GM23338 (cell line): Measurements from ENCODE around the gene MIER2. TPM values are rescaled to one million over a fixed set of nuclear protein-coding genes. Genes with fewer than 3 reads are reported as not detected.

Source experiments
- ATAC-seq: fragments of 200-7000 bp; cut with Tn5 transposase; 3 replicates; pipeline ENCODE4 v1.9.1; 2020
- DNase-seq: peaks from one replicate; pipeline ENCODE4 v3.0.0-alpha.2; 2015; ENCODE audit warnings: low spot score
- H2AFZ ChIP-seq: fragments of 200-600 bp; sonication (generic); 2 replicates; pipeline ENCODE4 v1.8.0; 2016; ENCODE audit warnings: antibody characterized with exemption, mild to moderate bottlenecking, moderate library complexity
- H3F3A ChIP-seq: fragments of 200-600 bp; sonication (generic); replicated peaks from 2 replicates; pipeline ENCODE4 v1.8.0; 2017; ENCODE audit warnings: antibody characterized with exemption, mixed run types, low read depth
- H3K27ac ChIP-seq: fragments of 200-600 bp; sonication (generic); 2 replicates; pipeline ENCODE4 v1.6.1; 2016; ENCODE audit warnings: low read depth
- H3K27me3 ChIP-seq: fragments of 200-600 bp; sonication (generic); 2 replicates; pipeline ENCODE4 v1.8.0; 2016; ENCODE audit warnings: mild to moderate bottlenecking, mixed run types, moderate library complexity; ENCODE audit not compliant: insufficient read depth
- H3K36me3 ChIP-seq: fragments of 200-600 bp; sonication (generic); 2 replicates; pipeline ENCODE4 v1.8.0; 2016; ENCODE audit warnings: mild to moderate bottlenecking; ENCODE audit not compliant: insufficient read depth
- H3K4me1 ChIP-seq: fragments of 200-600 bp; sonication (generic); 2 replicates; pipeline ENCODE4 v1.8.0; 2016; ENCODE audit warnings: mild to moderate bottlenecking, moderate library complexity; ENCODE audit not compliant: insufficient read depth
- H3K4me2 ChIP-seq: fragments of 200-600 bp; sonication (generic); 2 replicates; pipeline ENCODE4 v1.7.1; 2017; ENCODE audit warnings: mixed run types
- H3K4me3 ChIP-seq: fragments of 200-600 bp; sonication (generic); 2 replicates; pipeline ENCODE4 v1.6.1; 2016; ENCODE audit warnings: mixed run types
- H3K79me2 ChIP-seq: fragments of 200-600 bp; sonication (generic); replicated peaks from 2 replicates; pipeline ENCODE4 v1.8.0; 2017; ENCODE audit warnings: mild to moderate bottlenecking; ENCODE audit not compliant: insufficient read depth
- H3K9me2 ChIP-seq: fragments of 200-600 bp; sonication (generic); 2 replicates; pipeline ENCODE4 v1.8.0; 2017; ENCODE audit not compliant: insufficient read depth
- H4K20me1 ChIP-seq: fragments of 200-600 bp; sonication (generic); replicated peaks from 2 replicates; pipeline ENCODE4 v1.8.0; 2017; ENCODE audit warnings: mild to moderate bottlenecking; ENCODE audit not compliant: insufficient read depth
- H3K27ac Mint-ChIP-seq: 2 replicates; pipeline ENCODE4 v1.8.0; 2020; ENCODE audit warnings: inconsistent platforms, mild to moderate bottlenecking, moderate library complexity, mixed read lengths
- H3K27me3 Mint-ChIP-seq: 3 replicates; pipeline ENCODE4 v1.8.0; 2022; ENCODE audit warnings: low read depth, mild to moderate bottlenecking, moderate library complexity, mixed read lengths, inconsistent platforms; ENCODE audit not compliant: insufficient read depth, poor library complexity
- H3K36me3 Mint-ChIP-seq: 3 replicates; pipeline ENCODE4 v1.8.0; 2021; ENCODE audit warnings: low read depth, mild to moderate bottlenecking, inconsistent platforms, moderate library complexity, mixed read lengths
- H3K4me1 Mint-ChIP-seq: 3 replicates; pipeline ENCODE4 v1.8.0; 2020; ENCODE audit warnings: mild to moderate bottlenecking, inconsistent platforms, mixed read lengths
- H3K4me3 Mint-ChIP-seq: 3 replicates; pipeline ENCODE4 v1.8.0; 2021; ENCODE audit warnings: moderate library complexity, mild to moderate bottlenecking, inconsistent platforms, mixed read lengths
- H3K9me3 Mint-ChIP-seq: 3 replicates; pipeline ENCODE4 v1.8.0; 2020; ENCODE audit warnings: moderate library complexity, mild to moderate bottlenecking, inconsistent platforms, mixed read lengths
- CREB1 ChIP-seq: fragments of 250-450 bp; sonication (Bioruptor Pico); IDR thresholded peaks from 2 replicates; pipeline ENCODE4 v1.5.0; 2020; ENCODE audit warnings: low read depth, mild to moderate bottlenecking, moderate library complexity
- EZH2 ChIP-seq: fragments of 200-600 bp; sonication (generic); IDR thresholded peaks from one replicate; pipeline ENCODE4 v1.8.0; 2017; ENCODE audit warnings: antibody characterized with exemption, mild to moderate bottlenecking, low read depth; ENCODE audit not compliant: unreplicated experiment
- EZH2phosphoT487 ChIP-seq: fragments of 200-600 bp; sonication (generic); IDR thresholded peaks from one replicate; pipeline ENCODE4 v1.8.1; 2018; ENCODE audit warnings: antibody characterized with exemption; ENCODE audit not compliant: unreplicated experiment
- JUNB ChIP-seq: IDR thresholded peaks from one replicate; pipeline ENCODE4 v1.6.1; 2016; ENCODE audit warnings: antibody characterized with exemption; ENCODE audit not compliant: unreplicated experiment
- NANOG ChIP-seq: IDR thresholded peaks from 2 replicates; pipeline ENCODE4 v1.6.1; 2016; ENCODE audit warnings: antibody characterized with exemption, borderline replicate concordance
- POLR2AphosphoS5 ChIP-seq: IDR thresholded peaks from 2 replicates; pipeline ENCODE4 v1.6.1; 2016; ENCODE audit warnings: antibody characterized with exemption, low read depth
- STAT1 ChIP-seq: IDR thresholded peaks from one replicate; pipeline ENCODE4 v1.6.1; 2016; ENCODE audit warnings: antibody characterized with exemption; ENCODE audit not compliant: unreplicated experiment
- ZNF114 ChIP-seq: fragments of 250-450 bp; sonication (Bioruptor Pico); IDR thresholded peaks from 2 replicates; pipeline ENCODE4 v1.5.0; 2020; ENCODE audit warnings: mild to moderate bottlenecking, moderate library complexity
- ZNF331 ChIP-seq: fragments of 250-450 bp; sonication (Bioruptor Pico); IDR thresholded peaks from 2 replicates; pipeline ENCODE4 v1.5.0; 2020; ENCODE audit warnings: low read depth, mild to moderate bottlenecking, moderate library complexity
- polyA plus RNA-seq: library from polyadenylated mRNA; unstranded; fragments of >200 nt; fragmentation: Nextera tagmentation; extraction: Ambion mirVana; gene quantifications from 2 replicates; pipeline ENCODE4 v1.2.1, GENCODE V29; 2016
- total RNA-seq: library from RNA; depleted of rRNA; stranded (reverse); fragments of >200 nt; shearing (Covaris generic); gene quantifications from 2 replicates; pipeline ENCODE4 v1.2.3, GENCODE V29; 2014
- TF ChIP-seq, protein P1 (sequence below): IDR thresholded peaks from 2 replicates; pipeline ENCODE4 v1.6.1; 2016; ENCODE audit warnings: antibody characterized with exemption
- TF ChIP-seq, protein P2 (sequence below): IDR thresholded peaks from one replicate; pipeline ENCODE4 v1.6.1; 2018; ENCODE audit warnings: antibody characterized with exemption; ENCODE audit not compliant: unreplicated experiment
- TF ChIP-seq, protein P3 (sequence below), 2 experiments: fragments of 200-600 bp in 1 of 2; sonication (generic) in 1 of 2; conservative IDR thresholded peaks; 2 replicates each; pipeline versions ENCODE4 v1.5.1 to v1.6.1; 2016 to 2017; ENCODE audit warnings: antibody characterized with exemption in 2 of 2, low read depth in 2 of 2, mild to moderate bottlenecking in 2 of 2, moderate library complexity in 1 of 2

MIER2 gene
- total and polyA plus RNA-seq, 2 experiments from 2014 or later, result 30.2 to 37.9 TPM

DNA sequence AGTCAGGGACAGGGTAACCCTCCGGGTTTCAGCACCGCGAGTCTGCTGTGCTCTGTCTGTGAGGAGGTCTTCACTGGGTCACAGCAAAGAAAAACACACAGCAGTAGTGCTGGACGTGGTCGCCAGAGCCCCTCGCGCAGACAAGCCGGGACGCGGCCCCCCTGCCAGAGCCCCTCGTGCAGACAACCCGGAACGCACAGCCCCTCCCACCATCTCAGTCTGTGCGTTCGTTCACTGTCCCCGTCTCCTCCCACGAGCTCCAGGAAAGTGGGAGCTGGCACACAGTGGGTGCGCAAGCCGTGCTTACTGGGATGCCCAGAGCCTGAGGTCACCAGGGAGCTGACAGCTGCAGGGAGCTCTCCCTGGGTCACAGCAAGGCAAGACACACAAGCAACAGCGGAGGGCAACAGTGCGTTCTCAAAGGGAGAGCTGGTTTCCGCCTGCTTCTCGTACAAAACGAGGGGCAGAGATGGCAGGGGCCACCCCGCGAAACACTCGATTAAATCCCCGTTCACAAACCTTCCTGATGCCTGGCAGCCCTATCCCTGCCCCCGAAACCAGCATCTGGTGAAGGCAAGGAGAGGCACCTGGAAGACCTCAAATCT, 50.2 kb downstream of the MIER2 start (continued):
- TF ChIP-seq, protein P1, sequence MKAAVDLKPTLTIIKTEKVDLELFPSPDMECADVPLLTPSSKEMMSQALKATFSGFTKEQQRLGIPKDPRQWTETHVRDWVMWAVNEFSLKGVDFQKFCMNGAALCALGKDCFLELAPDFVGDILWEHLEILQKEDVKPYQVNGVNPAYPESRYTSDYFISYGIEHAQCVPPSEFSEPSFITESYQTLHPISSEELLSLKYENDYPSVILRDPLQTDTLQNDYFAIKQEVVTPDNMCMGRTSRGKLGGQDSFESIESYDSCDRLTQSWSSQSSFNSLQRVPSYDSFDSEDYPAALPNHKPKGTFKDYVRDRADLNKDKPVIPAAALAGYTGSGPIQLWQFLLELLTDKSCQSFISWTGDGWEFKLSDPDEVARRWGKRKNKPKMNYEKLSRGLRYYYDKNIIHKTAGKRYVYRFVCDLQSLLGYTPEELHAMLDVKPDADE, result no peak
- TF ChIP-seq ZNF331 (CRISPR knock-in tag) (no peak), ZNF114 (no peak), EZH2 (no peak), STAT1 (no peak), POLR2AphosphoS5 (no peak), CREB1 (no peak), JUNB (no peak), EZH2phosphoT487 (no peak)
- TF ChIP-seq, protein P2, sequence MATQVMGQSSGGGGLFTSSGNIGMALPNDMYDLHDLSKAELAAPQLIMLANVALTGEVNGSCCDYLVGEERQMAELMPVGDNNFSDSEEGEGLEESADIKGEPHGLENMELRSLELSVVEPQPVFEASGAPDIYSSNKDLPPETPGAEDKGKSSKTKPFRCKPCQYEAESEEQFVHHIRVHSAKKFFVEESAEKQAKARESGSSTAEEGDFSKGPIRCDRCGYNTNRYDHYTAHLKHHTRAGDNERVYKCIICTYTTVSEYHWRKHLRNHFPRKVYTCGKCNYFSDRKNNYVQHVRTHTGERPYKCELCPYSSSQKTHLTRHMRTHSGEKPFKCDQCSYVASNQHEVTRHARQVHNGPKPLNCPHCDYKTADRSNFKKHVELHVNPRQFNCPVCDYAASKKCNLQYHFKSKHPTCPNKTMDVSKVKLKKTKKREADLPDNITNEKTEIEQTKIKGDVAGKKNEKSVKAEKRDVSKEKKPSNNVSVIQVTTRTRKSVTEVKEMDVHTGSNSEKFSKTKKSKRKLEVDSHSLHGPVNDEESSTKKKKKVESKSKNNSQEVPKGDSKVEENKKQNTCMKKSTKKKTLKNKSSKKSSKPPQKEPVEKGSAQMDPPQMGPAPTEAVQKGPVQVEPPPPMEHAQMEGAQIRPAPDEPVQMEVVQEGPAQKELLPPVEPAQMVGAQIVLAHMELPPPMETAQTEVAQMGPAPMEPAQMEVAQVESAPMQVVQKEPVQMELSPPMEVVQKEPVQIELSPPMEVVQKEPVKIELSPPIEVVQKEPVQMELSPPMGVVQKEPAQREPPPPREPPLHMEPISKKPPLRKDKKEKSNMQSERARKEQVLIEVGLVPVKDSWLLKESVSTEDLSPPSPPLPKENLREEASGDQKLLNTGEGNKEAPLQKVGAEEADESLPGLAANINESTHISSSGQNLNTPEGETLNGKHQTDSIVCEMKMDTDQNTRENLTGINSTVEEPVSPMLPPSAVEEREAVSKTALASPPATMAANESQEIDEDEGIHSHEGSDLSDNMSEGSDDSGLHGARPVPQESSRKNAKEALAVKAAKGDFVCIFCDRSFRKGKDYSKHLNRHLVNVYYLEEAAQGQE, result no peak
- TF ChIP-seq, protein P3, sequence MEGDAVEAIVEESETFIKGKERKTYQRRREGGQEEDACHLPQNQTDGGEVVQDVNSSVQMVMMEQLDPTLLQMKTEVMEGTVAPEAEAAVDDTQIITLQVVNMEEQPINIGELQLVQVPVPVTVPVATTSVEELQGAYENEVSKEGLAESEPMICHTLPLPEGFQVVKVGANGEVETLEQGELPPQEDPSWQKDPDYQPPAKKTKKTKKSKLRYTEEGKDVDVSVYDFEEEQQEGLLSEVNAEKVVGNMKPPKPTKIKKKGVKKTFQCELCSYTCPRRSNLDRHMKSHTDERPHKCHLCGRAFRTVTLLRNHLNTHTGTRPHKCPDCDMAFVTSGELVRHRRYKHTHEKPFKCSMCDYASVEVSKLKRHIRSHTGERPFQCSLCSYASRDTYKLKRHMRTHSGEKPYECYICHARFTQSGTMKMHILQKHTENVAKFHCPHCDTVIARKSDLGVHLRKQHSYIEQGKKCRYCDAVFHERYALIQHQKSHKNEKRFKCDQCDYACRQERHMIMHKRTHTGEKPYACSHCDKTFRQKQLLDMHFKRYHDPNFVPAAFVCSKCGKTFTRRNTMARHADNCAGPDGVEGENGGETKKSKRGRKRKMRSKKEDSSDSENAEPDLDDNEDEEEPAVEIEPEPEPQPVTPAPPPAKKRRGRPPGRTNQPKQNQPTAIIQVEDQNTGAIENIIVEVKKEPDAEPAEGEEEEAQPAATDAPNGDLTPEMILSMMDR (conservative IDR thresholded peaks at IDR 0.05; ENCODE audit: low read depth in 2 of 2), result no peak

DNA sequence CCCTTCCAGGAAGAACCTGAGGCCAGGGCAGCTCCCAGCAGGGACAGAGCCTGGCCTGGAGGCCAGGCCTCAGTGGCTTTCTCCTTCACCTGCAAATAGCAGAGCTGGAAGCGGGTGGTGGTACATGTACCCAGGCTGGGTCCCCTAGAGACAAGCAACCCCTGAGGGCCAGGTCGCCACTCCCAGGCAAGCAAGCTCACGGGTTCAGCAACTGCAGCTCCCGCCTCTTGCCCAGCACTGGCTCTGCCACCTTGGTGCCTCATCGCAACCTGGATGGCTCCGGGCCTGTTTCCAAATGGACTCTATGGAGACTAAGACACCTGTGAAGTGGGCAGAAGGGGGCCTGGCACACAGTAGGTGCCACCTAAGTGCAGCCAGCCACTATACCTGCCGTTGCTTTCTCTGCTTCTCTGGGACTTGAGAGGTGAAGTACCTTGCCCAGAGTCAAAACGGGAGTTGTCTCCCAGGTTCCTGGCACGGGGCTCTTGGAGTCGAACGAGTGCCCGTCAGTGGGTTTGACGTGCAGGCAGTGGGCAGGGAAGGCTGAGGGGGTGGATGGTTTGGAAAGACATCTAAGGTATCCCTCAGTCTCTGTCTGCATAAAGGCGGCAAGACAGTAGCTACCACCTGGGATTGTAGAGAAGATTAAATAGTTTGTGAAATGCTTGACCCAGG, 51.0 kb downstream of the MIER2 start:
- Mint-ChIP-seq H3K4me3 (no peak overlapping the region), H3K9me3 (peaks cover 28% of the 10 kb centered on the region), H3K36me3 (peaks cover 20% of the 10 kb centered on the region), H3K27me3 (peaks cover 25% of the 10 kb centered on the region), H3K4me1 (peaks cover 37% of the 10 kb centered on the region), H3K27ac (no peak overlapping the region)
- H3K9me2 ChIP-seq, result no peaks in the 10 kb centered on the region
- H4K20me1 ChIP-seq, result peaks cover 2% of the 10 kb centered on the region; the same call in 1 of the 2 replicates
- no peak overlapping the region for H3K27ac ChIP-seq
- H3K4me1 ChIP-seq, result peaks cover 24% of the 10 kb centered on the region
- H3K4me2 ChIP-seq, result peak overlapping the region; percentile 88; the same call in 1 of the 2 replicates
- H3K79me2 ChIP-seq, result peaks cover 5% of the 10 kb centered on the region
- no peak overlapping the region for H2AFZ ChIP-seq
- DNase-seq (no peak), ATAC-seq (no peak)
- no peaks in the 10 kb centered on the region for H3K36me3 ChIP-seq
- no peak overlapping the region for H3K4me3 ChIP-seq
- peaks cover 10% of the 10 kb centered on the region for H3F3A ChIP-seq
- H3K27me3 ChIP-seq, result peaks cover 12% of the 10 kb centered on the region
- TF ChIP-seq ZNF331 (CRISPR knock-in tag), result no peak
- TF ChIP-seq, protein P3 (conservative IDR thresholded peaks at IDR 0.05; ENCODE audit: low read depth in 2 of 2), result no peak
- no peak for TF ChIP-seq EZH2phosphoT487
- no peak for TF ChIP-seq ZNF114
- TF ChIP-seq EZH2, result no peak
- no peak for TF ChIP-seq CREB1
- TF ChIP-seq, protein P2, result no peak
- TF ChIP-seq NANOG, result no peak
